HG03439 (cell line): ENCODE measurements around the gene IL6R.

Source experiments
- ATAC-seq: cut with Tn5 transposase; IDR thresholded peaks from one replicate; pipeline ENCODE4 v1.9.1; 2021; ENCODE audit warnings: mild to moderate bottlenecking, moderate library complexity; ENCODE audit not compliant: unreplicated experiment

The IL6R gene

DNA sequence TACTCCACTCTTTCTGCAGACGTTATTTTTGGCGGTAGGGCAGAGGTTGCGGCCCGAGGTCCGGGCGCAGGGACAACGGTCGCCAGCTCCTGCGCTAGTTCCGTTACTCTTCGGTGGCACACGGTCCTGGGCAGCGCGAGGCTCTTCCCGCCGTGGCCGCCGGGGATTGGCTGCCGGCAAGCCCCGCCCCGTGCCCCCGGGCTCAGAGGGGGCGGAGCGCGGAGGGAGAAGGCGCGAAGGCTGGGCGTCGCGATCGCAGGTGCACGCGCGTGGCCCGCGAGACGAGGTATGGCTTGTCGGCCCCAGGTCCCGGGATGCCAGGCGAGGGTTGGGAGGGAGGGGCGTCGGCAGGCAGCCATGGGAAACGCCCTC is 97.6 kb downstream of the IL6R start:
- ATAC-seq = no peak

DNA sequence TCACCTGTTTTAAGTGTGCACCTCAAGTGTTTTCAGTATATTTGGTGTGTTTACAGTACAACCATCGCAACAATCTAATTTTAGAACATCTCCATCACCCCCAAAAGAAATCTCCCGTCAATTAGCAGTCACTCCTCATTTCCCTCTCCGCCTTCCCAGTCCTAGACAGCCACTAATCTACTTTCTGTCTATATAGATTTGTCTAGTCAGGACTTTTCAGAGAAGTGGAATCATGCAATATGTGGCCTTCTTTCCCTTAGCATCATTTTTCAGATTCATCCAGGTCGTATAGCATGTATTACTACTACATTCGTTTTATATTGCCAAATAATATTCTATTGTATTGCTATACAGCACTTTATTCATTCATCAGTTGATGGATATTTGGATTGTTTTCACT is 98.8 kb downstream of the IL6R start:
- ATAC-seq = no peak

- no peak for ATAC-seq
These were observed 107.6 kb downstream of the IL6R start for GRCh38 chr1:154512760-154513159.

GRCh38 chr1:154514066-154514553 is 109.0 kb downstream of the IL6R start:
- ATAC-seq = no peak

DNA sequence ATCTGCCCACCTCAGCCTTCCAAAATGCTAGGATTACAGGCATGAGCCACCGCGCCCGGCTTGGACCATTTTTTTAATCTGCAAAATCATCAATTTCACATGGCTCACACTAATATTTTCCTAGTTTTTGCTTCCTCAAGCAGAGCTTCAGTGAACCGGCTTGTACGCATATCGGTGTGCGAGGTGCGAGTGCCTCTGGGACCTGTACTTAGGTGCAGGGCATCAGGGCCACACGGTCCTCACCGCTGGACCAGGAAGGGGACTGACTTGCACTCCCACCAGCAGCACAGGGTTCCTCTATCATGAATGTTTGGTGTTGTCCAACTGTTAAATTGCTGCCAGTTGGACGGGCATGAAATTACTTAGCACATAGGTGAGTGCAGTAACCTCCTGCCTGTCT is 112.5 kb downstream of the IL6R start:
- ATAC-seq = no peak
